B cell (primary cell): Measurements from ENCODE around the gene MLLT6. TPM values are rescaled to one million over a fixed set of nuclear protein-coding genes. Genes with fewer than 3 reads are reported as not detected.

ENCODE experiments used
- ATAC-seq: fragments of 200-7000 bp; cut with Tn5 transposase; one replicate; pipeline ENCODE4 v1.10.0; 2021; ENCODE audit warnings: low read depth, mild to moderate bottlenecking, moderate number of reproducible peaks, moderate library complexity
- CTCF ChIA-PET: fragments of 350-600 bp; sonication (Branson Sonifier 250); formaldehyde crosslinking; loops from one replicate; lab custom pipeline; 2021; ENCODE audit warnings: antibody characterized with exemption, inconsistent platforms; lab: Charles Lee
- POLR2A ChIA-PET: fragments of 350-600 bp; sonication (Branson Sonifier 250); formaldehyde crosslinking; loops from one replicate; lab custom pipeline; 2021; ENCODE audit warnings: antibody characterized with exemption; lab: Charles Lee
- DNase-seq: peaks from one replicate; pipeline ENCODE4 v3.0.0; 2013
- H2AFZ ChIP-seq: 2 replicates; pipeline ENCODE4 v1.6.1; 2012; ENCODE audit warnings: mild to moderate bottlenecking, low read depth, low read length; ENCODE audit not compliant: insufficient read depth, poor library complexity, severe bottlenecking
- H3K27ac ChIP-seq, 2 donors: 1 replicate in 1 of 2; 2 replicates in 1 of 2; pipeline ENCODE4 v1.5.1; 2012 to 2013; ENCODE audit warnings: low read length in 2 of 2, mild to moderate bottlenecking in 2 of 2, moderate library complexity in 1 of 2
- H3K27me3 ChIP-seq, 4 experiments: fragments of 200-600 bp in 1 of 4; sonication (generic) in 1 of 4; replicated peaks in 1 of 4; 1 replicate in 2 of 4; 2 replicates in 2 of 4; pipeline versions ENCODE4 v1.6.1 to v1.7.0; 2013 to 2016; ENCODE audit warnings: low read length in 3 of 4, mild to moderate bottlenecking in 2 of 4, mixed read lengths in 1 of 4, moderate library complexity in 1 of 4; ENCODE audit not compliant: insufficient read depth in 4 of 4, control insufficient read depth in 3 of 4; ENCODE audit errors: control extremely low read depth in 1 of 4
- H3K36me3 ChIP-seq, 2 experiments: replicated peaks in 1 of 2; 1 replicate in 1 of 2; 2 replicates in 1 of 2; pipeline versions ENCODE4 v1.6.1 to v1.7.1; 2013; ENCODE audit warnings: low read length in 1 of 2; ENCODE audit not compliant: insufficient read depth in 2 of 2, control insufficient read depth in 1 of 2; ENCODE audit errors: control extremely low read depth in 1 of 2, extremely low read depth in 1 of 2
- H3K4me1 ChIP-seq, 2 donors: fragments of 200-600 bp in 1 of 2; sonication (generic) in 1 of 2; 1 replicate in 1 of 2; 2 replicates in 1 of 2; pipeline versions ENCODE4 v1.5.1 to v1.6.1; 2013 to 2017; ENCODE audit warnings: low read length in 2 of 2; ENCODE audit not compliant: control insufficient read depth in 2 of 2, insufficient read depth in 2 of 2
- H3K4me2 ChIP-seq: replicated peaks from 2 replicates; pipeline ENCODE3; 2012; ENCODE audit warnings: mild to moderate bottlenecking, low read depth, low read length; ENCODE audit not compliant: poor library complexity, severe bottlenecking
- H3K4me3 ChIP-seq, 5 experiments: fragments of 200-600 bp in 1 of 5; sonication (generic) in 1 of 5; 1 replicate in 3 of 5; 2 replicates in 2 of 5; pipeline versions ENCODE4 v1.5.1 to v1.7.0; 2011 to 2016; ENCODE audit warnings: low read length in 4 of 5, mild to moderate bottlenecking in 4 of 5, low read depth in 2 of 5, control low read depth in 1 of 5, moderate library complexity in 1 of 5; ENCODE audit not compliant: insufficient read depth in 1 of 5; ENCODE audit errors: control extremely low read depth in 1 of 5, extremely low read depth in 1 of 5
- H3K79me2 ChIP-seq: fragments of 200-600 bp; sonication (generic); one replicate; pipeline ENCODE4 v1.6.0; 2016; ENCODE audit warnings: low read length; ENCODE audit not compliant: control insufficient read depth, insufficient read depth
- H3K9ac ChIP-seq: fragments of 200-600 bp; sonication (generic); 2 replicates; pipeline ENCODE4 v1.6.1; 2017; ENCODE audit warnings: mild to moderate bottlenecking, low read length, moderate library complexity
- H3K9me3 ChIP-seq, 3 donors: one replicate each; pipeline versions ENCODE4 v1.6.1 to v1.7.1; 2013; ENCODE audit warnings: low read length in 2 of 3; ENCODE audit not compliant: control insufficient read depth in 2 of 3, insufficient read depth in 1 of 3; ENCODE audit errors: control extremely low read depth in 1 of 3
- H4K20me1 ChIP-seq: 2 replicates; pipeline ENCODE4 v1.6.0; 2012; ENCODE audit warnings: mild to moderate bottlenecking, low read length; ENCODE audit not compliant: insufficient read depth, control insufficient read depth, poor library complexity, severe bottlenecking
- H3K27ac Mint-ChIP-seq: one replicate; pipeline ENCODE4 v1.8.0; 2021; ENCODE audit warnings: mixed read lengths
- H3K27me3 Mint-ChIP-seq: one replicate; pipeline ENCODE4 v1.8.0; 2021; ENCODE audit warnings: mixed read lengths
- H3K4me1 Mint-ChIP-seq: one replicate; pipeline ENCODE4 v1.8.0; 2021; ENCODE audit warnings: mixed read lengths
- H3K4me3 Mint-ChIP-seq: one replicate; pipeline ENCODE4 v1.8.0; 2021; ENCODE audit warnings: mixed read lengths
- H3K9me3 Mint-ChIP-seq: one replicate; pipeline ENCODE4 v1.8.0; 2022; ENCODE audit warnings: mixed read lengths; ENCODE audit not compliant: insufficient read depth
- CTCF ChIP-seq: fragments of 200-600 bp; IDR thresholded peaks from one replicate; pipeline ENCODE4 v1.8.0; 2022; ENCODE audit warnings: antibody characterized with exemption, mild to moderate bottlenecking
- EZH2 ChIP-seq: IDR thresholded peaks from 2 replicates; pipeline ENCODE4 v1.6.1; 2012; ENCODE audit warnings: borderline replicate concordance, low read depth, mild to moderate bottlenecking, moderate library complexity, low read length; ENCODE audit not compliant: insufficient read depth, poor library complexity, severe bottlenecking
- WGBS: methylation state at CpG from one replicate; pipeline ENCODE4 v1.1.5; 2013; ENCODE audit warnings: missing lambda C conversion rate; ENCODE audit not compliant: insufficient coverage; 5-methylcytosine and 5-hydroxymethylcytosine counted together
- intact Hi-C: fragments of 100-400 bp; cut with micrococcal nuclease; formaldehyde crosslinking; loops from one replicate; pipeline ENCODE4 v1.10.0; 2022
- polyA plus RNA-seq: library from polyadenylated mRNA; depleted of rRNA; stranded (reverse); fragments of >200 nt; gene quantifications from 2 replicates; pipeline ENCODE4 v1.2.3, GENCODE V29; 2012
- total RNA-seq, 2 donors: library from RNA; stranded (reverse); fragments of 120-200 nt in 1 of 2; gene quantifications; 1 replicate in 1 of 2; 2 replicates in 1 of 2; pipeline versions ENCODE4 v1.2.3 to v1.2.4, GENCODE V29; 2013 to 2022

The MLLT6 gene
- total and polyA plus RNA-seq, 2 donors (not counting 1 experiment from before 2014, with no cell fraction given): 165 to 288 TPM

GRCh38 chr17:38715216-38715943 is 10.3 kb downstream of the MLLT6 start:
- H2AFZ ChIP-seq: no peak overlapping the region
- no peak for ATAC-seq
- H3K4me1 Mint-ChIP-seq: peaks cover 5% of the 10 kb centered on the region
- ChIA-PET CTCF (interaction anchor here (1.5 to 2.1 kb wide), 2 partner anchors 13 to 48 kb away, joined by 5 to 6 read pairs; no protein-coding TSS in a partner anchor), POLR2A (interaction anchor here (0.9 to 1.7 kb wide), 2 partner anchors 13 to 33 kb away, joined by 4 read pairs; no protein-coding TSS in a partner anchor)
- no peaks in the 10 kb centered on the region for H3K4me1 ChIP-seq
- no peak for DNase-seq
- peaks cover 5% of the 10 kb centered on the region for H3K79me2 ChIP-seq
- H3K9me3 Mint-ChIP-seq: no peaks in the 10 kb centered on the region
- H3K27ac Mint-ChIP-seq: peak overlapping the region; percentile 53
- H3K27me3 Mint-ChIP-seq: no peaks in the 10 kb centered on the region
- H4K20me1 ChIP-seq: peaks cover 37% of the 10 kb centered on the region
- H3K9ac ChIP-seq: no peak overlapping the region
- no peaks in the 10 kb centered on the region for H3K27me3 ChIP-seq
- H3K9me3 ChIP-seq: no peaks in the 10 kb centered on the region
- no peak overlapping the region for H3K4me3 ChIP-seq
- H3K4me2 ChIP-seq: no peak overlapping the region
- no peak overlapping the region for H3K4me3 Mint-ChIP-seq
- no peak for TF ChIP-seq EZH2
- TF ChIP-seq CTCF: no peak
- intact Hi-C loops: no loop called here
- H3K36me3 ChIP-seq: peaks cover 3 to 88% of the 10 kb centered on the region in 2 experiments
- WGBS: 88% methylated on average over 3 of the region's 9 CpGs
- H3K27ac ChIP-seq: no peak overlapping the region
